H7 (cell line): ENCODE results near the gene C9. TPM values are rescaled to one million over a fixed set of nuclear protein-coding genes. Genes with fewer than 3 reads are reported as not detected.

ENCODE experiments used
- DNase-seq: peaks from one replicate; pipeline ENCODE4 v3.0.0; 2012
- H3K27me3 ChIP-seq: 2 replicates; pipeline ENCODE4 v1.6.0; 2011; ENCODE audit warnings: mild to moderate bottlenecking, low read length; ENCODE audit not compliant: control insufficient read depth, insufficient read depth
- H3K36me3 ChIP-seq: replicated peaks from 2 replicates; pipeline ENCODE4 v1.5.1; 2011; ENCODE audit warnings: low read length; ENCODE audit not compliant: control insufficient read depth, insufficient read depth
- H3K4me3 ChIP-seq: 2 replicates; pipeline ENCODE4 v1.5.1; 2011; ENCODE audit warnings: low read depth, mild to moderate bottlenecking, control low read depth, low read length, moderate library complexity; ENCODE audit not compliant: insufficient read depth
- total RNA-seq: library from RNA; depleted of rRNA; stranded (reverse); fragments of >200 nt; shearing (Covaris generic); gene quantifications from 2 replicates; pipeline ENCODE4 v1.2.3, GENCODE V29; 2014

Gene C9
- total RNA-seq, 1 experiment from 2014 or later = not detected

GRCh38 chr5:39390945-39391344 lies 26.6 kb upstream of the C9 start:
- DNase-seq = no peak
- Histone ChIP-seq H3K27me3 (no peaks in the 10 kb centered on the region), H3K4me3 (no peak overlapping the region), H3K36me3 (no peaks in the 10 kb centered on the region)

DNA sequence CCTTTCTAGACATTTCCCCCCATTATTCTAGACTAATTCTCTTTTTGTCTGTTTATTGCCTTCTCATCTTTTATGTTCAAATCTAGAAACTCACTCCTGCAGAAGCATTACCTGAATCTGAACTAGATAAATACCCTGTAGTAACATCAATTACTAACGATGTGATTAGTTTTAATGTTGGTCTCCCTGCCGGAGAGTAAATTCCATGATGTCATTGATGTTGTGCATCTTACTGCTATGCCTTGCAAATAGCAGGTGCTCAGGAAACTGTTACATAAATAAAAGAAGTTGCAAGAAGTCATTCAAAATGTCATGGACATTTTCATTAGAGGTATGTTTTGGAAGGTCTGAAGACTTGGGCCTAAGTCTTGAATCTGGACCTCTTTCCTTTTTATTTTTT lies 23.0 kb upstream of the C9 start:
- no peaks in the 10 kb centered on the region for H3K27me3 ChIP-seq
- H3K36me3 ChIP-seq = no peaks in the 10 kb centered on the region
- H3K4me3 ChIP-seq = no peak overlapping the region
- DNase-seq = no peak

- no peak overlapping the region for H3K4me3 ChIP-seq
- DNase-seq = no peak
- H3K27me3 ChIP-seq = no peaks in the 10 kb centered on the region
- no peaks in the 10 kb centered on the region for H3K36me3 ChIP-seq
These were observed 20.0 kb upstream of the C9 start for GRCh38 chr5:39384271-39384670.

DNA sequence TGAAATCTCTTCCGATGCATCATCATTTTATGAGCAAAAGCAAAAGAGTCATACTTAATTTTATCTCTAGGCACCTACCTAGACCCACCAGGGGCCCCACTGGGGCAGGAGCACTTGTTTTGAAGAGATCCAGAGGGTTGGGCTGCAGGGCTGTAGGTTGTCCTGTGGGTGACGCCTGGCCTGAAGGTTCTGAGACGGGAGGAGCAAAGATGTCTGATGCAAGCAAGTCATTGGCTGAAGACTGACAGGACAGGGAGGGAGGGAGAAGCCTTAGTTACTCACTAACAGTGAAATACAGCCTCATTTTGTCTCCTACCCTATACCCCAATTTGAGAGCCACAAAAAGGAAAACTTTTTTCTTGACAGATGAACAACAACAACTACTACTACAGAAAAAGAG lies 17.1 kb upstream of the C9 start:
- Histone ChIP-seq H3K27me3 (no peaks in the 10 kb centered on the region), H3K36me3 (no peaks in the 10 kb centered on the region), H3K4me3 (no peak overlapping the region)
- DNase-seq = no peak

DNA sequence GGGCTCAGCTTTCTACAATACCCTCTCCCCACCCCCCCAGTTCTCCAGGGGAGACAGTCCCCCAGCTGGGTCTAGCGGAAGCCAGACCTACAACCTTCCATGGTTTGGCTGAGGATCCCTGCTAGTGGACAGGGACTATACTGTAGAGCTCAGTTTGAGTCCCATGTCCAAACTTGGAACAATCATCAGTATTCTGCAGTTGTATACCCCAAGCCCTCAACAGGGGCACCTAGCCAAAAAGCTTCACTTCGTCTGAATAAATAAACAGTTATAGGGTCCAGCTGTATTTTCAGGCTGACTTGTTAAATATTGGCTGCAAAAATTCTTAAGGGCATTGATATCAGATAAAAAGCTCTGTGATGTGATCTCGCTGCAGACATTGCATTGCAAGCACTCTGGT lies 15.4 kb upstream of the C9 start:
- H3K27me3 ChIP-seq = no peaks in the 10 kb centered on the region
- H3K4me3 ChIP-seq = no peak overlapping the region
- no peaks in the 10 kb centered on the region for H3K36me3 ChIP-seq
- no peak for DNase-seq

DNA sequence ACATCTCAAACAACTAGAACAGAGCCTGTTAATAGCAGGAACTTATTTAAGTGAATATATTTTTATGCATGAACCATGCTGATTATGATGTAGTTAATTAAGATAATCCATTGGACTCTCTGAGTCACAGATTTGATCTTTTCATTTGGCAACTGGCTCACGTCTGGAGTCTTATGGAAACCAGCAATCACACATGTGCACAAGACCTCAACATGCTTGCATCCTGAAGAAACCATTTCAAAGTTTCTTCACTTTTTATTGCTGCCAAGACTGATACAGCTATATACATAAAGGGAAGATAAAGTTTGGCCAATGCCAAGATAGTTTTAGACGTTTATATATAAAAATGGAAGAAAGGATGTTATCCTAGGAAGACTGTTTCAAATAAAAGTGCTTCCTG lies 13.3 kb upstream of the C9 start:
- no peaks in the 10 kb centered on the region for H3K36me3 ChIP-seq

GRCh38 chr5:39376293-39376714 lies 12.0 kb upstream of the C9 start:
- no peak overlapping the region for H3K4me3 ChIP-seq
- DNase-seq = peak; percentile 27
- H3K36me3 ChIP-seq = no peaks in the 10 kb centered on the region
- no peaks in the 10 kb centered on the region for H3K27me3 ChIP-seq

More for the DNA sequence above, 13.3 kb upstream of the C9 start:
- no peaks in the 10 kb centered on the region for H3K27me3 ChIP-seq
- H3K4me3 ChIP-seq = no peak overlapping the region
- no peak for DNase-seq

- no peaks in the 10 kb centered on the region for H3K36me3 ChIP-seq
- H3K4me3 ChIP-seq = no peak overlapping the region
- DNase-seq = no peak
- no peaks in the 10 kb centered on the region for H3K27me3 ChIP-seq
These were observed 9.5 kb upstream of the C9 start for GRCh38 chr5:39373791-39374190.

DNA sequence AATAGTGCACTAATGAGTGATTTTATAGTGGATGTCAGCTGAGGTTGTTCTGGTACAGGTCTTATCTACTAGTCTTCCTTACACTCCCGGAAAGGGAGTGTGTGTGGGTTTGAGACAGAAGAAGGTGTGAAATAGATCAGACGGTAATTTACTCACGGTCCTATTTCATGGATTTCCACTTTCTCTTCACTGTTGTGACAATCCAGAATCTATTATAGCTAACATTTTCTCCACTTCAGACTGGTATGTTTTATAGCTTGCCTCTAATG lies 7.0 kb upstream of the C9 start:
- H3K36me3 ChIP-seq = no peaks in the 10 kb centered on the region

DNA sequence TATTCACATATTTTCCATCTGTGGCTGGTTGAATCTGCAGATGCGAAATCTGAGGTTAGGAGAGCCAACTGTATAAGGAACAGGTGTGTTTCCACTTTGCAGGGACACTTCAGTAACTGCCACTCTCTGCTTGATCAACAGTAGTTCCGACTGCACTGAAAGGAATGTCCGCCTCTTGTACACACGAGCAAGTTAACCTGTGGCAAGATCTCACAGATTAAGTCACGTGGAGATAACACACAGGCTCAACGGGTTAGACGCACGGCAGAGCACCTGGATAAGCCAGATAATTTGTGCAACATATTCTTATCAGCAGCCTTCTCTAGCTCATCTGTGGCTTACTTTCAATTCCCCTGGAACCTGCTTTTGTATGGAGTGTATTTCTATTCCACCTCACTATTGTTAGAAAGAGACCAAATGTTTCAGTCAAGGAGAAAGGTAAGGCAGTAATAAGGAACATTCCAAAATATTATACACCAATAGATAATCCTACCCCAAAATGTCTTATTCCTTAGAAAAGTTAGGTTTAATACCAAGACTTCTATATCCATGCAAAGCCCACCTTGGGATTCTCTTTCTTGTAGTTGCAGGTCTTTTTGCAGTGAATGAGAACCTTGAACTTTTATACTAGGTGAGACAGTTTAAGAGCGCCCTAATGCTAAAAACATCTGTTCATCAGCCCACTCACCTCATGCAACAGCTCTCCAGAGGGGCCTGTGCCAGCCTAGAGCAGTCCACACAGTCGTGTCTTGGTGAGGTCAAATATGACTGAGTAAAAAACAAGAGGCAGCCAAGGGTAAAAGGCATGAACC lies 6.5 kb upstream of the C9 start:
- no peaks in the 10 kb centered on the region for H3K27me3 ChIP-seq
- DNase-seq = no peak
- H3K36me3 ChIP-seq = no peaks in the 10 kb centered on the region
- no peak overlapping the region for H3K4me3 ChIP-seq

More for the DNA sequence above, 7.0 kb upstream of the C9 start:
- H3K27me3 ChIP-seq = no peaks in the 10 kb centered on the region
- no peak overlapping the region for H3K4me3 ChIP-seq
- no peak for DNase-seq

GRCh38 chr5:39369123-39369815 lies 5.0 kb upstream of the C9 start:
- DNase-seq = no peak
- no peaks in the 10 kb centered on the region for H3K27me3 ChIP-seq
- no peak overlapping the region for H3K4me3 ChIP-seq

GRCh38 chr5:39368116-39368515 lies 3.8 kb upstream of the C9 start:
- H3K36me3 ChIP-seq = no peaks in the 10 kb centered on the region
- no peaks in the 10 kb centered on the region for H3K27me3 ChIP-seq
- no peak overlapping the region for H3K4me3 ChIP-seq
- no peak for DNase-seq

More at GRCh38 chr5:39369123-39369815, 5.0 kb upstream of the C9 start:
- no peaks in the 10 kb centered on the region for H3K36me3 ChIP-seq

- Histone ChIP-seq H3K36me3 (no peaks in the 10 kb centered on the region), H3K4me3 (no peak overlapping the region)
- DNase-seq = no peak
These were observed 3.4 kb upstream of the C9 start for GRCh38 chr5:39367711-39368110.

GRCh38 chr5:39363217-39363616 lies 1.1 kb downstream of the C9 start:
- DNase-seq = no peak
- Histone ChIP-seq H3K4me3 (no peak overlapping the region), H3K36me3 (no peaks in the 10 kb centered on the region), H3K27me3 (no peaks in the 10 kb centered on the region)

More at GRCh38 chr5:39367711-39368110, 3.4 kb upstream of the C9 start:
- no peaks in the 10 kb centered on the region for H3K27me3 ChIP-seq

DNA sequence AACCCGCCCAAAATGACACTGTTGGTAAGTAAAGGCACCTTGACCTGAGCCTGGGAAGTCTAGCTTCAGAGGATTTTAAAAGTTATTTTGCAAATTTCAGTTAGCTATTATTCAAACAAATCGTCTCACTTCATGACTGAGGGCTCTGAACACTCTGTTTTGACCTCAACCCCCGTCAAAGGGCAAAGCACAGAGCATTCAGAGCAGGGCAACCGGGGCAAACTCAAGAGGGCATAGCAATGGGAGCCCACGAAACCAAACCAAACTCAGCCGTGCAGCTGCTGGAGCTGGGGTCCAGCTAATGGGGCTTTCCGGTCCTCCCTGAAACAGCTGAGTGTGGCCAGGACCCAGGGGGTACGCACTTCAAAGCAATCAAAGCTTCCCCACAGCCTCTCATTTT lies 1.6 kb downstream of the C9 start:
- H3K27me3 ChIP-seq = no peaks in the 10 kb centered on the region
- no peak for DNase-seq
- no peak overlapping the region for H3K4me3 ChIP-seq
- no peaks in the 10 kb centered on the region for H3K36me3 ChIP-seq
